ENCODE results near the gene OPCML. TPM values are rescaled to one million over a fixed set of nuclear protein-coding genes. Genes with fewer than 3 reads are reported as not detected.

The OPCML gene
- polyA plus RNA-seq, 3 donors, result not detected

DNA sequence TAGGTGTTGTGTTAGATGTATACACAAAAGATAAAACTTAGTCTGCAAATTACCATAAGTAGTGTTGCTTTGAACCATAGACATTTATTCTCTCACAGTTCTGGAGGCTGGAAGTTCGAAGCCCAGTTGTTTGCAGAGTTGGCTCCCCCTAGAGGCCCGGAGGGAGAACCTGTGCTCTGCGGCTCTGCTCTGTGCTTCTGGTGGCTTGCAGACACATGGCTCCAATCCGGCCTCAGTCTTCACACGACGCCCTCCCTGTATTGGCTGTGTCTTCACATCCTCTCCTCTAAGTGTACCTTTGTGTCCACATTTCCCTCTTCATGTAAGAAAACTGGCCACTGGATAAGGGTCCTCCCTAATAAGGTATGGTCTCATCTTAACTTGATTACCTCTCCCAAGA, 128.4 kb downstream of the OPCML start:
- no peaks in the 10 kb centered on the region for H3K79me2 ChIP-seq (ENCODE audit: insufficient read depth, low read length)
- Mint-ChIP-seq H3K4me1 (no peaks in the 10 kb centered on the region), H3K4me3 (no peak overlapping the region), H3K27ac (no peak overlapping the region), H3K9me3 (peaks cover 0 to 3% (median 0%) of the 10 kb centered on the region in 7 donors), H3K36me3 (no peaks in the 10 kb centered on the region), H3K27me3 (ENCODE audit: low read depth in 3 of 3) (peaks cover 0 to 3% (median 1%) of the 10 kb centered on the region in 3 donors)
- H2AFZ ChIP-seq (ENCODE audit: insufficient read depth, low read depth, low read length, poor library complexity, severe bottlenecking), result no peak overlapping the region
- H3K36me3 ChIP-seq (replicated peaks in 1 of 2; ENCODE audit: control insufficient read depth in 1 of 2, insufficient read depth in 2 of 2, low read length in 2 of 2), result no peaks in the 10 kb centered on the region
- no peak overlapping the region for H3K4me3 ChIP-seq (replicated peaks in 1 of 3; ENCODE audit: low read depth in 2 of 3, low read length in 3 of 3)
- H3K27ac ChIP-seq (ENCODE audit: low read depth in 1 of 2, low read length in 2 of 2), result no peak overlapping the region
- intact Hi-C loops (cut with micrococcal nuclease), result no loop called here
- no peaks in the 10 kb centered on the region for H4K20me1 ChIP-seq (ENCODE audit: insufficient read depth, low read length)
- no peaks in the 10 kb centered on the region for H3K4me1 ChIP-seq (ENCODE audit: control insufficient read depth in 1 of 2, insufficient read depth in 2 of 2, low read length in 2 of 2)
- no peaks in the 10 kb centered on the region for H3K9me3 ChIP-seq (replicated peaks in 1 of 2; ENCODE audit: control insufficient read depth in 1 of 2, insufficient read depth in 1 of 2, low read length in 2 of 2)
- no peak for DNase-seq
- H3K27me3 ChIP-seq (ENCODE audit: control insufficient read depth in 2 of 2, insufficient read depth in 2 of 2, low read length in 2 of 2), result no peaks in the 10 kb centered on the region
- no peak overlapping the region for H3K4me2 ChIP-seq (replicated peaks; ENCODE audit: extremely low read depth, low read length, poor library complexity, severe bottlenecking)
- 94% methylated on average over 6 of the region's 6 CpGs for WGBS (ENCODE audit: insufficient coverage)
- TF ChIP-seq, protein P1, sequence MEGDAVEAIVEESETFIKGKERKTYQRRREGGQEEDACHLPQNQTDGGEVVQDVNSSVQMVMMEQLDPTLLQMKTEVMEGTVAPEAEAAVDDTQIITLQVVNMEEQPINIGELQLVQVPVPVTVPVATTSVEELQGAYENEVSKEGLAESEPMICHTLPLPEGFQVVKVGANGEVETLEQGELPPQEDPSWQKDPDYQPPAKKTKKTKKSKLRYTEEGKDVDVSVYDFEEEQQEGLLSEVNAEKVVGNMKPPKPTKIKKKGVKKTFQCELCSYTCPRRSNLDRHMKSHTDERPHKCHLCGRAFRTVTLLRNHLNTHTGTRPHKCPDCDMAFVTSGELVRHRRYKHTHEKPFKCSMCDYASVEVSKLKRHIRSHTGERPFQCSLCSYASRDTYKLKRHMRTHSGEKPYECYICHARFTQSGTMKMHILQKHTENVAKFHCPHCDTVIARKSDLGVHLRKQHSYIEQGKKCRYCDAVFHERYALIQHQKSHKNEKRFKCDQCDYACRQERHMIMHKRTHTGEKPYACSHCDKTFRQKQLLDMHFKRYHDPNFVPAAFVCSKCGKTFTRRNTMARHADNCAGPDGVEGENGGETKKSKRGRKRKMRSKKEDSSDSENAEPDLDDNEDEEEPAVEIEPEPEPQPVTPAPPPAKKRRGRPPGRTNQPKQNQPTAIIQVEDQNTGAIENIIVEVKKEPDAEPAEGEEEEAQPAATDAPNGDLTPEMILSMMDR (IDR thresholded peaks at IDR 0.05), result peak; percentile 35
- H3K9ac ChIP-seq (ENCODE audit: insufficient read depth, low read length, poor library complexity, severe bottlenecking), result no peak overlapping the region

GRCh38 chr11:133402551-133402950, 129.8 kb downstream of the OPCML start:
- H3K9me3 Mint-ChIP-seq, result peaks cover 0 to 3% (median 0%) of the 10 kb centered on the region in 7 donors
- Histone ChIP-seq H3K79me2 (ENCODE audit: insufficient read depth, low read length) (no peaks in the 10 kb centered on the region), H3K9me3 (replicated peaks in 1 of 2; ENCODE audit: control insufficient read depth in 1 of 2, insufficient read depth in 1 of 2, low read length in 2 of 2) (no peaks in the 10 kb centered on the region), H3K4me1 (ENCODE audit: control insufficient read depth in 1 of 2, insufficient read depth in 2 of 2, low read length in 2 of 2) (no peaks in the 10 kb centered on the region), H4K20me1 (ENCODE audit: insufficient read depth, low read length) (no peaks in the 10 kb centered on the region), H3K27me3 (ENCODE audit: control insufficient read depth in 2 of 2, insufficient read depth in 2 of 2, low read length in 2 of 2) (no peaks in the 10 kb centered on the region), H3K4me2 (replicated peaks; ENCODE audit: extremely low read depth, low read length, poor library complexity, severe bottlenecking) (no peak overlapping the region), H3K36me3 (replicated peaks in 1 of 2; ENCODE audit: control insufficient read depth in 1 of 2, insufficient read depth in 2 of 2, low read length in 2 of 2) (no peaks in the 10 kb centered on the region), H3K4me3 (replicated peaks in 1 of 3; ENCODE audit: low read depth in 2 of 3, low read length in 3 of 3) (no peak overlapping the region), H3K27ac (ENCODE audit: low read depth in 1 of 2, low read length in 2 of 2) (no peak overlapping the region), H3K9ac (ENCODE audit: insufficient read depth, low read length, poor library complexity, severe bottlenecking) (no peak overlapping the region), H2AFZ (ENCODE audit: insufficient read depth, low read depth, low read length, poor library complexity, severe bottlenecking) (no peak overlapping the region)
- intact Hi-C loops (cut with micrococcal nuclease), result no loop called here
- H3K4me3 Mint-ChIP-seq, result no peak overlapping the region
- H3K36me3 Mint-ChIP-seq, result no peaks in the 10 kb centered on the region
- H3K27me3 Mint-ChIP-seq (ENCODE audit: low read depth in 3 of 3), result peaks cover 0 to 4% (median 3%) of the 10 kb centered on the region in 3 donors
- no peak overlapping the region for H3K27ac Mint-ChIP-seq
- WGBS (ENCODE audit: insufficient coverage), result 100% methylated on average over 3 of the region's 4 CpGs
- H3K4me1 Mint-ChIP-seq, result no peaks in the 10 kb centered on the region
- DNase-seq, result no peak
- TF ChIP-seq, protein P1 (IDR thresholded peaks at IDR 0.05), result no peak
